GM19328 (cell line): ENCODE data around the gene CCDC182.

ENCODE experiments used
- ATAC-seq: cut with Tn5 transposase; IDR thresholded peaks from one replicate; pipeline ENCODE4 v1.9.1; 2021; ENCODE audit warnings: mild to moderate bottlenecking, moderate library complexity; ENCODE audit not compliant: unreplicated experiment

Gene CCDC182

DNA sequence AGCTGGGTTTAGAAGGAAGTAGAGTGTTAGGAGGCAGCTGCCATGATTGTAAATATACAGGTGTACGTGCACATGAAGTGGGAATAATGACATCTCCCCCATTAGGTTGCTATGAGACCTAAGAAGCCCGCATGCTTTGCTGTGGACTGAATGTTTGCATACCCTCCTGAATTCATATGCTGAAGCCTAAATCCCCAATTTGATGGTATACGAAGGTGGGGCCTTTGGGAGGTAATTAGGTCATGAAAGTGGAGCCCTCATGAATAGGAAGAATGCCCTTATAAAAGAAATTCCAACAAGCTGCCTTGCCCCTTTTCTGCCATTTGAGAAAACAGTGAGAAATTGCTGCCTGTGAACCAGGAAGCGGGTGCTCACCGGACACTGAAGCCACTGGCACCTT is 44.0 kb downstream of the CCDC182 start:
- ATAC-seq: no peak

DNA sequence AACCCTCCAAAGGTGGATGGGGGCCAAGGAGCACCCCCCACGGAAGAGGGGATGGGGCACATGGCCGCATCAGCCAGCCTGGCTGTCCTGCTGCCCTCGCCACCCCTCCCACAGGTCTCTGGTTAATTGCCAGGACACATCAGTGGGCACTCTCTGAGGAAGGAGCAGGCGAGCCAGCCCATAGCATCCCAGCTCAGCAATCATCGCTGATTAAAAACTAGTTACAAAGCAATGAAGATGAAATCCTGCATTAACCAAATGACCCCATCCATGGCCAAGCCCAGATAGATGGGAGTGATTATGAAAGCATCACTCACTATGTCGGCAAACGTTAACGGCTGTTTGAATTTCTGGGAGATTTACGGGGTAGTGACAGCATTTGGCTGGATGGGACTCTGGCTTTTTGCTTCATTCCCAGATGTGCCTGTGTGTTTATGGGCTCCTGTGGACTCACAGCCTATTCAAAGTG is 45.3 kb downstream of the CCDC182 start:
- ATAC-seq: no peak

DNA sequence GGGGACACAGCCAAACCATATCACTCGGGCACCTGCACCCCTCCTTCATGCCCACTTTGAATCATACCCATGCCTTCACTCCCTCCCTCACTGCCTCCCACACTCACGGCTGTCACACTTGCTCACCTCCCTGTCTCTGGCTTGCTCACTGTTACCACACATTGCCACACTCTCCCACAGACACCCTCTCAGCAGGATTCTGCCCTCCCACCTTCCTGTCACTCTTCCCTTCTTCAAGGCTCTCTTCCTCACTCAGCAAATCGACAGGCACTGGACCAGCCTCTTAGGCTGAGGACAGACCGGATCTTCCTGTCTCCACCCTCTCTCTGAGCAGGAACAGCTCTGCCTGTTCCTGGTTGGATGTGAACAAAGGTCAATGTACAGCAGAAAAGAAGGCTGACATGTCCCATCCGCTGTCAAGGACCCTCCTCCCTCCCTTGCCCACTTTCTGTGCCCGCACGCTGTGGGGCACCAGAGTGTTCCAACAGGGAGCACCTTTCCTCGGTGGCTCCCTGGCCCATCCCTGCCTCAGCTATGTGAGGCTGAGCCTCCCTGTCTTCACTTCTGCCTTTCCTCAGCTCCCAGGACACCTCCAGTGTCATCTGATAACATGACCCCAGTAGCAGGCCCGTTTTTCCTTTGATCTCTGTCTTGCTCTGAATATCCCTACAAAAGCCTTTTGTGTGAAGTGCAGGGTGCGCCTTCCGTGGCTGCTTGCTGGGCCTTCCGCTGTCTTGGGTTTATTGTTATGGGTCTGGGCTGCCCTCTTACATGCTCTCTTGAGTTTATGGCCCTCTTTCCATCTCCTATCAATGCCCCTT is 47.0 kb downstream of the CCDC182 start:
- no peak for ATAC-seq

DNA sequence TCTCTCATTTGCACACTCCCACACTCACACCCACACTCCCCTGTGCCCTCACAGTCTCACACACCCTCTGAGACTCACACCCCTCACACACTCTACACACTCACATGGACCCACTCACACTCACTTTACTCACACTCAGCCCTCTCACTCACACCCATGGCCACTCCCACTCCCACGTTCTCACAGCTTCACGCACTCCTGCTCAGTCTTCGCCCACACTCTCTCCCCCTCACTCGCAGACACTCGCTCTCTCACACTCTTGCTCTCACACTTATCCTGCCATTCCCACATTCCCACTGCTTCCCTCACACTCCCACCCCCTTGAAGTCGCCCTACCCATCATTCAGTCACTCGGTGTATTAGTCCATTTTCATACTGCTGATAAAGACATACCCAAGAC is 47.9 kb downstream of the CCDC182 start:
- no peak for ATAC-seq

DNA sequence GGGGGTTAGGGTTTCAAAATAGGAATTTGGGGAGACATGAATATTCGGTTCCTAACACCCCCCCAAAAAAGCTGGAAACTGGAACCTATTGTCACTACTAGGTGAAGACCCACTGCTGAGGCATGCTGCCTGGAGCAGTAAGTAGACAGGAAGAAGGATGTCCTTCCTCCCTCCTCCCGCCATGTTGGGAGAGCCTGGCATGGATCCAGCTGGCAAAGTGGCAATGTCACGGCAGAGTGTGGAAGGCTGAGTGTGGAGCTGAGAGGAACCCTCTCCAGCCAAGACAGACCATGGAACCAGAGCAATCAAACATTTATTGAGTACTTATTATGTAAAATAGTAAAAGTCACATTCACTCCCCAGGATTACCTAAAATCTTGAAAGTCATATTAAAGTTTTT is 49.0 kb downstream of the CCDC182 start:
- no peak for ATAC-seq
